Osteocyte (in vitro differentiated cells): Measurements from ENCODE around the gene SLC25A33. TPM values are rescaled to one million over a fixed set of nuclear protein-coding genes. Genes with fewer than 3 reads are reported as not detected.
"Not testable (repeated sequence)": the region's sequence is repeated elsewhere in the genome, so short reads cannot be mapped to it uniquely, and the experiment has no call there.

Experiments
- DNase-seq: peaks from one replicate; pipeline ENCODE4 v3.0.0; 2021; ENCODE audit warnings: mixed read lengths; ENCODE audit not compliant: unreplicated experiment; ENCODE audit errors: extremely low spot score
- H3K27ac Mint-ChIP-seq: one replicate; pipeline ENCODE4 v1.8.0; 2021; ENCODE audit warnings: mild to moderate bottlenecking, mixed read lengths; ENCODE audit not compliant: unreplicated experiment
- H3K27me3 Mint-ChIP-seq: one replicate; pipeline ENCODE4 v1.8.0; 2021; ENCODE audit warnings: mixed read lengths; ENCODE audit not compliant: unreplicated experiment
- H3K36me3 Mint-ChIP-seq: one replicate; pipeline ENCODE4 v1.8.0; 2021; ENCODE audit warnings: mixed read lengths; ENCODE audit not compliant: unreplicated experiment
- H3K4me1 Mint-ChIP-seq: one replicate; pipeline ENCODE4 v1.8.0; 2021; ENCODE audit warnings: mixed read lengths; ENCODE audit not compliant: unreplicated experiment
- H3K4me3 Mint-ChIP-seq: one replicate; pipeline ENCODE4 v1.8.0; 2021; ENCODE audit warnings: mild to moderate bottlenecking, moderate library complexity, mixed read lengths; ENCODE audit not compliant: unreplicated experiment
- H3K9me3 Mint-ChIP-seq: one replicate; pipeline ENCODE4 v1.8.0; 2021; ENCODE audit warnings: mixed read lengths; ENCODE audit not compliant: unreplicated experiment
- CTCF ChIP-seq: fragments of 200-600 bp; sonication (generic); IDR thresholded peaks from 2 replicates; pipeline ENCODE4 v1.5.0; 2021; ENCODE audit warnings: antibody characterized with exemption, mild to moderate bottlenecking, moderate library complexity
- total RNA-seq: library from RNA; stranded (reverse); gene quantifications from 2 replicates; pipeline ENCODE4 v1.2.1, GENCODE V29; 2021

The SLC25A33 gene
- total RNA-seq, 1 donor from 2014 or later = 7.0 TPM

- no peak for TF ChIP-seq CTCF
- H3K4me3 Mint-ChIP-seq = no peak overlapping the region
- no peaks in the 10 kb centered on the region for H3K36me3 Mint-ChIP-seq
- H3K4me1 Mint-ChIP-seq = no peaks in the 10 kb centered on the region
- H3K27me3 Mint-ChIP-seq = peaks cover 4% of the 10 kb centered on the region
- DNase-seq = no peak
- H3K9me3 Mint-ChIP-seq = no peaks in the 10 kb centered on the region
- no peak overlapping the region for H3K27ac Mint-ChIP-seq
Observed at GRCh38 chr1:9510130-9510529, 29.1 kb upstream of the SLC25A33 start.

GRCh38 chr1:9515550-9515949 is 23.7 kb upstream of the SLC25A33 start:
- not testable (repeated sequence) for H3K4me1 Mint-ChIP-seq, H3K27ac Mint-ChIP-seq, H3K9me3 Mint-ChIP-seq, DNase-seq, H3K27me3 Mint-ChIP-seq, H3K4me3 Mint-ChIP-seq, H3K36me3 Mint-ChIP-seq

GRCh38 chr1:9518454-9518998 is 20.7 kb upstream of the SLC25A33 start:
- H3K36me3 Mint-ChIP-seq = no peaks in the 10 kb centered on the region
- no peak for DNase-seq
- no peak overlapping the region for H3K4me3 Mint-ChIP-seq
- TF ChIP-seq CTCF = no peak
- H3K4me1 Mint-ChIP-seq = no peaks in the 10 kb centered on the region
- peaks cover 4% of the 10 kb centered on the region for H3K27me3 Mint-ChIP-seq
- H3K9me3 Mint-ChIP-seq = no peaks in the 10 kb centered on the region
- no peak overlapping the region for H3K27ac Mint-ChIP-seq

- Mint-ChIP-seq H3K4me1 (no peaks in the 10 kb centered on the region), H3K27ac (no peak overlapping the region), H3K4me3 (no peak overlapping the region), H3K36me3 (no peaks in the 10 kb centered on the region), H3K27me3 (peaks cover 4% of the 10 kb centered on the region), H3K9me3 (no peaks in the 10 kb centered on the region)
- TF ChIP-seq CTCF = no peak
- no peak for DNase-seq
Observed at GRCh38 chr1:9520411-9520810, 18.9 kb upstream of the SLC25A33 start.

GRCh38 chr1:9529190-9529589 is 10.1 kb upstream of the SLC25A33 start:
- no peaks in the 10 kb centered on the region for H3K9me3 Mint-ChIP-seq
- TF ChIP-seq CTCF = no peak
- no peak overlapping the region for H3K4me3 Mint-ChIP-seq
- H3K4me1 Mint-ChIP-seq = peaks cover 2% of the 10 kb centered on the region
- DNase-seq = no peak
- no peaks in the 10 kb centered on the region for H3K27me3 Mint-ChIP-seq
- H3K27ac Mint-ChIP-seq = no peak overlapping the region
- H3K36me3 Mint-ChIP-seq = no peaks in the 10 kb centered on the region

- Mint-ChIP-seq H3K36me3 (no peaks in the 10 kb centered on the region), H3K4me1 (peaks cover 2% of the 10 kb centered on the region), H3K9me3 (no peaks in the 10 kb centered on the region), H3K27me3 (no peaks in the 10 kb centered on the region), H3K27ac (no peak overlapping the region), H3K4me3 (no peak overlapping the region)
- DNase-seq = no peak
- no peak for TF ChIP-seq CTCF
Observed at GRCh38 chr1:9530320-9530719, 8.9 kb upstream of the SLC25A33 start.
